PC-3 (cell line): ENCODE data around the gene ITSN1. TPM values are rescaled to one million over a fixed set of nuclear protein-coding genes. Genes with fewer than 3 reads are reported as not detected.

Experiments
- ATAC-seq: fragments of 200-7000 bp; cut with Tn5 transposase; 2 replicates; pipeline ENCODE4 v1.9.1; 2020; ENCODE audit warnings: mild to moderate bottlenecking, moderate library complexity
- BruUV-seq: library from RNA; stranded (reverse); fragments of 400-500 nt; replicated peaks from 2 replicates; lab custom pipeline; 2021; lab: Mats Ljungman, UMichigan
- CTCF ChIA-PET: fragments of 300-600 bp; sonication (Branson Sonifier 250); formaldehyde crosslinking; loops from one replicate; lab custom pipeline; 2022; ENCODE audit warnings: antibody characterized with exemption; lab: Charles Lee
- POLR2A ChIA-PET: fragments of 300-600 bp; sonication (Branson Sonifier 250); formaldehyde crosslinking; loops from one replicate; lab custom pipeline; 2022; ENCODE audit warnings: antibody characterized with exemption; ENCODE audit not compliant: unreplicated experiment; lab: Charles Lee
- DNase-seq: peaks from one replicate; pipeline ENCODE4 v3.0.0-alpha.2; 2015
- H2AFZ ChIP-seq: fragments of 300-600 bp; sonication (generic); 2 replicates; pipeline ENCODE4 v1.6.0; 2016; ENCODE audit warnings: antibody characterized with exemption, low read length
- H3F3A ChIP-seq: fragments of 300-600 bp; sonication (generic); one replicate; pipeline ENCODE4 v1.6.0; 2017; ENCODE audit warnings: antibody characterized with exemption, low read length, control low read depth, mild to moderate bottlenecking; ENCODE audit not compliant: unreplicated experiment
- H3K27ac ChIP-seq: fragments of 300-600 bp; sonication (generic); 2 replicates; pipeline ENCODE4 v1.5.1; 2016; ENCODE audit warnings: mild to moderate bottlenecking, low read length
- H3K27me3 ChIP-seq: fragments of 300-600 bp; sonication (generic); 2 replicates; pipeline ENCODE4 v1.6.1; 2016; ENCODE audit warnings: low read length, mixed read lengths
- H3K36me3 ChIP-seq: fragments of 300-600 bp; sonication (generic); 2 replicates; pipeline ENCODE4 v1.6.1; 2016; ENCODE audit warnings: low read depth, mixed run types, low read length, mixed read lengths
- H3K4me1 ChIP-seq: fragments of 300-600 bp; sonication (generic); 2 replicates; pipeline ENCODE4 v1.5.1; 2016; ENCODE audit warnings: low read length; ENCODE audit not compliant: insufficient read depth
- H3K4me2 ChIP-seq: fragments of 300-600 bp; sonication (generic); 2 replicates; pipeline ENCODE4 v1.6.0; 2016; ENCODE audit warnings: low read length
- H3K4me3 ChIP-seq: fragments of 300-600 bp; sonication (generic); 2 replicates; pipeline ENCODE4 v1.5.1; 2016; ENCODE audit warnings: mild to moderate bottlenecking, low read length, mixed read lengths
- H3K79me2 ChIP-seq: fragments of 300-600 bp; sonication (generic); 2 replicates; pipeline ENCODE4 v1.6.1; 2017; ENCODE audit warnings: low read length, mixed read lengths
- H3K9ac ChIP-seq: fragments of 300-600 bp; sonication (generic); 2 replicates; pipeline ENCODE4 v1.6.0; 2016; ENCODE audit warnings: mild to moderate bottlenecking, low read length
- H3K9me2 ChIP-seq: fragments of 300-600 bp; sonication (generic); replicated peaks from 2 replicates; pipeline ENCODE4 v1.6.1; 2016; ENCODE audit warnings: mixed run types, low read length, mixed read lengths
- H3K9me3 ChIP-seq: fragments of 300-600 bp; sonication (generic); 2 replicates; pipeline ENCODE4 v1.6.1; 2016; ENCODE audit warnings: low read length, mixed read lengths
- H4K20me1 ChIP-seq: fragments of 300-600 bp; sonication (generic); 2 replicates; pipeline ENCODE4 v1.6.1; 2016; ENCODE audit warnings: low read length, mixed read lengths
- EZH2 ChIP-seq: fragments of 300-600 bp; sonication (generic); IDR thresholded peaks from one replicate; pipeline ENCODE4 v1.6.1; 2017; ENCODE audit warnings: antibody characterized with exemption, mild to moderate bottlenecking, low read length; ENCODE audit not compliant: unreplicated experiment
- EZH2phosphoT487 ChIP-seq: fragments of 300-600 bp; sonication (generic); IDR thresholded peaks from 2 replicates; pipeline ENCODE4 v1.6.1; 2018; ENCODE audit warnings: mild to moderate bottlenecking, antibody characterized with exemption, low read length, borderline replicate concordance
- intact Hi-C: fragments of 100-400 bp; cut with micrococcal nuclease; formaldehyde crosslinking; loops from 2 replicates; pipeline ENCODE4 v1.9.0; 2023
- total RNA-seq: library from RNA; depleted of rRNA; stranded (reverse); fragments of >200 nt; gene quantifications from 2 replicates; pipeline ENCODE4 v1.2.3, GENCODE V29; 2014
- TF ChIP-seq, protein P1 (sequence below): fragments of 300-600 bp; sonication (generic); conservative IDR thresholded peaks from 2 replicates; pipeline ENCODE4 v1.5.1; 2017; ENCODE audit warnings: antibody characterized with exemption, low read depth, mild to moderate bottlenecking, low read length

The ITSN1 gene
- total RNA-seq, 1 experiment from 2014 or later: 45.6 TPM

DNA sequence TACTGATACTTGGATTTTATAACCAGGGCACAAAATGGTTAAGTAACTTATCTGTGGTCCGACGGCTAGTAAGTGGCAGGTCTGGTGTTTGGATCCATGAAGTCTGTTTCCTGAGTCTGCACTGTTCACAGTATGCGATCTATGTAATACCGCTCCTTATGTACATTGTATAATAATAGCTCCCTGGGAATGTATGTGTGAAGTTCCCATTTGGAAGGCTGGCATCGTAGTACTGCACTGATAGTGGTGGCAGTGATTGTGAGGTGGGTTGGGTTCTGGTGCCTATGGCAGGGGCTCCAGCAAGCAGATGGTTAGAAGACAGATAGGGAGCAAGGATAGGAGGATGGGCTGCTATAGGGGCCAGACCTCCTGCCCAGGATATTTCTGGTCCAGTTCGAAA lies 25.3 kb downstream of the ITSN1 start:
- intact Hi-C loops: no loop called here
- Histone ChIP-seq H3K9ac (no peak overlapping the region), H3K4me3 (no peak overlapping the region), H3K36me3 (no peaks in the 10 kb centered on the region), H3K9me3 (no peaks in the 10 kb centered on the region), H3K27ac (no peak overlapping the region), H3F3A (no peaks in the 10 kb centered on the region), H3K9me2 (no peaks in the 10 kb centered on the region), H3K27me3 (no peaks in the 10 kb centered on the region), H3K4me2 (no peak overlapping the region), H3K79me2 (peaks cover 64% of the 10 kb centered on the region), H4K20me1 (no peaks in the 10 kb centered on the region; the same call in 1 of the 2 replicates), H3K4me1 (peaks cover 3% of the 10 kb centered on the region; the same call in 1 of the 2 replicates), H2AFZ (no peak overlapping the region)
- TF ChIP-seq EZH2 (no peak), EZH2phosphoT487 (no peak)
- TF ChIP-seq, protein P1, sequence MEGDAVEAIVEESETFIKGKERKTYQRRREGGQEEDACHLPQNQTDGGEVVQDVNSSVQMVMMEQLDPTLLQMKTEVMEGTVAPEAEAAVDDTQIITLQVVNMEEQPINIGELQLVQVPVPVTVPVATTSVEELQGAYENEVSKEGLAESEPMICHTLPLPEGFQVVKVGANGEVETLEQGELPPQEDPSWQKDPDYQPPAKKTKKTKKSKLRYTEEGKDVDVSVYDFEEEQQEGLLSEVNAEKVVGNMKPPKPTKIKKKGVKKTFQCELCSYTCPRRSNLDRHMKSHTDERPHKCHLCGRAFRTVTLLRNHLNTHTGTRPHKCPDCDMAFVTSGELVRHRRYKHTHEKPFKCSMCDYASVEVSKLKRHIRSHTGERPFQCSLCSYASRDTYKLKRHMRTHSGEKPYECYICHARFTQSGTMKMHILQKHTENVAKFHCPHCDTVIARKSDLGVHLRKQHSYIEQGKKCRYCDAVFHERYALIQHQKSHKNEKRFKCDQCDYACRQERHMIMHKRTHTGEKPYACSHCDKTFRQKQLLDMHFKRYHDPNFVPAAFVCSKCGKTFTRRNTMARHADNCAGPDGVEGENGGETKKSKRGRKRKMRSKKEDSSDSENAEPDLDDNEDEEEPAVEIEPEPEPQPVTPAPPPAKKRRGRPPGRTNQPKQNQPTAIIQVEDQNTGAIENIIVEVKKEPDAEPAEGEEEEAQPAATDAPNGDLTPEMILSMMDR: no peak
- no peak for ATAC-seq
- ChIA-PET POLR2A (no interaction called here), CTCF (no interaction called here)
- no TSS peak for BruUV-seq
- no peak for DNase-seq

DNA sequence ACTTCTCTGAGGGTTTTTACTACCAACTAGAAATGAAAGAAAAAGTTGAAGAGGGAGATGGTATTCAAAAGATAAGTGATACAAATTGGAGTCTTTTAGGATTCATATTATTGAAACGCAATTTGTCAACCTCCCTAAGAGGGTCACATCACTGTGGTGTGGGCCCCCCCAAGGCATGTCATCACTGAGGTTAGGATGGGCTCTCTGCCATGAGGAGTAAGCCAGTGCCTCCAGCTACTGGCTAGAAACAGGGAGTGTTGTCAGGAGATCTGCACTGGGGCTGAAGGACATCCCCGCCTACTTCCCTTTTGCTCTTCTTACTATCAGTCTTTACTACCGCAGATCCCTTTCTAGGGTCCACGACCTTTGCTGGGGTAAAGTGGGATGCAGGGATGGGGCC lies 25.9 kb downstream of the ITSN1 start:
- Histone ChIP-seq H3K79me2 (peaks cover 59% of the 10 kb centered on the region), H3K27ac (no peak overlapping the region), H3F3A (no peaks in the 10 kb centered on the region), H3K27me3 (no peaks in the 10 kb centered on the region), H3K9me3 (no peaks in the 10 kb centered on the region), H2AFZ (no peak overlapping the region), H3K36me3 (no peaks in the 10 kb centered on the region), H3K4me1 (peaks cover 3% of the 10 kb centered on the region; the same call in 1 of the 2 replicates), H3K9me2 (no peaks in the 10 kb centered on the region), H4K20me1 (no peaks in the 10 kb centered on the region; the same call in 1 of the 2 replicates), H3K9ac (no peak overlapping the region), H3K4me2 (no peak overlapping the region), H3K4me3 (no peak overlapping the region)
- BruUV-seq: no TSS peak
- POLR2A ChIA-PET: no interaction called here
- intact Hi-C loops: no loop called here
- DNase-seq: no peak
- ATAC-seq: no peak
- TF ChIP-seq EZH2phosphoT487 (no peak), EZH2 (no peak)
- TF ChIP-seq, protein P1: no peak
- CTCF ChIA-PET: no interaction called here

DNA sequence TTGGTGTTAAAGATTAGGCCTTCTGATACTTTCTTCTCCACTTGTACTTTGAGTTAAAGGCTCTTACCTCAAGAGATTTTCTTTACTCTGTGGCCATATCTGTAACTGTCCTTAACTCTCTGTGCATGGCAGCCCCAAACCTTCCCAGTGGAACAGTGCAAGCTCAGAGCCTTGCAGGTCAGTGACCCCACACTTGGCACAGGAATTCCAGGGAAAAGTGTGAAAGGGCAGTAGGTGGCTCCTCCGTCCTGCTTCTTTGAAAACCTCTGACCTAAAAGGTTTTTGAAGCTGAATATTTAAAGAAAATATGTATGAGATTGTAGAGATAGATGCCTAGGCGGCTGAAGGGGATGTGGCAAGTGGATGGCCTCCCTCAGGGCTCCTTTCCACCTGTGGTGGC lies 26.3 kb downstream of the ITSN1 start:
- Histone ChIP-seq H3K9me3 (no peaks in the 10 kb centered on the region), H3K4me2 (no peak overlapping the region), H3K9me2 (no peaks in the 10 kb centered on the region), H3K79me2 (peaks cover 58% of the 10 kb centered on the region), H3K4me3 (no peak overlapping the region), H3K9ac (no peak overlapping the region), H3K27ac (no peak overlapping the region), H2AFZ (no peak overlapping the region), H4K20me1 (no peaks in the 10 kb centered on the region; the same call in 1 of the 2 replicates), H3F3A (no peaks in the 10 kb centered on the region), H3K27me3 (no peaks in the 10 kb centered on the region), H3K36me3 (no peaks in the 10 kb centered on the region), H3K4me1 (peaks cover 3% of the 10 kb centered on the region; the same call in 1 of the 2 replicates)
- ChIA-PET POLR2A (no interaction called here), CTCF (no interaction called here)
- no peak for DNase-seq
- BruUV-seq: no TSS peak
- intact Hi-C loops: no loop called here
- no peak for ATAC-seq
- TF ChIP-seq EZH2phosphoT487 (no peak), EZH2 (no peak)
- TF ChIP-seq, protein P1: no peak
